ENCODE data around the gene AOX1. TPM values are rescaled to one million over a fixed set of nuclear protein-coding genes. Genes with fewer than 3 reads are reported as not detected.
A peak's percentile ranks its signal among the peaks of the same experiment; 100 is the strongest.

AOX1 gene
- polyA plus RNA-seq, 1 of the 3 experiments (the other 2 are of a cell fraction), result 3.3 TPM

DNA sequence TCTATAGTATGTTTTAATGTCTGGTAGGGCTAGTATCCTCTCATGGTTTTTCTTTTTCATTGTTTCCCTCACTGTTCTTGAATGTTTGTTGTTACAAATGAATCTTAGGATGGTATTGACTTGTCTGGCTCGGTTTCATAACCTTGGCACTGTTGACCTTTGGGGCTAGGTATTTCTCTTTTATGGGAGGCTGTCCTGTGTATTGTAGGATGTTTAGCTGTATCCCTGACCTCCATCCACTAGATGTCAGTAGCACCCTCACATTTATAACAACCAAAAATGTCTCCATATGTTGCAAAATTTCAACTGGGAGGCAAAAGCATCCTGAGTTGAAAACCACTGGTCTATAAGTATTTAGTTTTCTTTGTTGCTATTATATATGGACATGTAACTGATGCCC is 7.0 kb upstream of the AOX1 start:
- no peak overlapping the region; a peak in 1 of 4 replicates for H3K4me3 ChIP-seq (ENCODE audit: low read depth in 2 of 2, low read length in 1 of 2)
- H2AFZ ChIP-seq (ENCODE audit: low read depth), result no peak overlapping the region
- DNase-seq, result no peak
- ChIA-PET POLR2A (no interaction called here), CTCF (interaction anchor here (0.7 kb wide), 2 partner anchors 12 to 564 kb away, joined by 3 read pairs; no protein-coding TSS in a partner anchor)
- no peaks in the 10 kb centered on the region for H3K4me1 ChIP-seq (ENCODE audit: control insufficient read depth in 1 of 2, insufficient read depth in 2 of 2, low read depth in 1 of 2, low read length in 1 of 2)
- no peak overlapping the region for H3K27ac ChIP-seq (ENCODE audit: low read depth in 2 of 2, low read length in 1 of 2)
- H3K27me3 ChIP-seq (ENCODE audit: insufficient read depth), result no peaks in the 10 kb centered on the region
- no peaks in the 10 kb centered on the region for H3K9me2 ChIP-seq
- H3K79me2 ChIP-seq (ENCODE audit: insufficient read depth), result no peaks in the 10 kb centered on the region
- H3K9me3 ChIP-seq, result no peaks in the 10 kb centered on the region
- H3K36me3 ChIP-seq (replicated peaks in 1 of 2; ENCODE audit: control insufficient read depth in 1 of 2, insufficient read depth in 2 of 2, low read length in 1 of 2), result peaks cover 12 to 19% of the 10 kb centered on the region in 2 experiments
- no peaks in the 10 kb centered on the region for H4K20me1 ChIP-seq (ENCODE audit: insufficient read depth)
- no peak overlapping the region for H3K4me2 ChIP-seq
- no peak overlapping the region for H3K9ac ChIP-seq
- TF ChIP-seq, protein P1, sequence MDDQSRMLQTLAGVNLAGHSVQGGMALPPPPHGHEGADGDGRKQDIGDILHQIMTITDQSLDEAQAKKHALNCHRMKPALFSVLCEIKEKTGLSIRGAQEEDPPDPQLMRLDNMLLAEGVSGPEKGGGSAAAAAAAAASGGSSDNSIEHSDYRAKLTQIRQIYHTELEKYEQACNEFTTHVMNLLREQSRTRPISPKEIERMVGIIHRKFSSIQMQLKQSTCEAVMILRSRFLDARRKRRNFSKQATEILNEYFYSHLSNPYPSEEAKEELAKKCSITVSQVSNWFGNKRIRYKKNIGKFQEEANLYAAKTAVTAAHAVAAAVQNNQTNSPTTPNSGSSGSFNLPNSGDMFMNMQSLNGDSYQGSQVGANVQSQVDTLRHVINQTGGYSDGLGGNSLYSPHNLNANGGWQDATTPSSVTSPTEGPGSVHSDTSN (IDR thresholded peaks at IDR 0.05), result no peak
- TF ChIP-seq EZH2phosphoT487 (IDR thresholded peaks at IDR 0.05; ENCODE audit: borderline replicate concordance, low read depth), result no peak
- TF ChIP-seq, protein P2, sequence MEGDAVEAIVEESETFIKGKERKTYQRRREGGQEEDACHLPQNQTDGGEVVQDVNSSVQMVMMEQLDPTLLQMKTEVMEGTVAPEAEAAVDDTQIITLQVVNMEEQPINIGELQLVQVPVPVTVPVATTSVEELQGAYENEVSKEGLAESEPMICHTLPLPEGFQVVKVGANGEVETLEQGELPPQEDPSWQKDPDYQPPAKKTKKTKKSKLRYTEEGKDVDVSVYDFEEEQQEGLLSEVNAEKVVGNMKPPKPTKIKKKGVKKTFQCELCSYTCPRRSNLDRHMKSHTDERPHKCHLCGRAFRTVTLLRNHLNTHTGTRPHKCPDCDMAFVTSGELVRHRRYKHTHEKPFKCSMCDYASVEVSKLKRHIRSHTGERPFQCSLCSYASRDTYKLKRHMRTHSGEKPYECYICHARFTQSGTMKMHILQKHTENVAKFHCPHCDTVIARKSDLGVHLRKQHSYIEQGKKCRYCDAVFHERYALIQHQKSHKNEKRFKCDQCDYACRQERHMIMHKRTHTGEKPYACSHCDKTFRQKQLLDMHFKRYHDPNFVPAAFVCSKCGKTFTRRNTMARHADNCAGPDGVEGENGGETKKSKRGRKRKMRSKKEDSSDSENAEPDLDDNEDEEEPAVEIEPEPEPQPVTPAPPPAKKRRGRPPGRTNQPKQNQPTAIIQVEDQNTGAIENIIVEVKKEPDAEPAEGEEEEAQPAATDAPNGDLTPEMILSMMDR (IDR thresholded peaks at IDR 0.05), result peak; percentile 61
- TF ChIP-seq RAD21 (IDR thresholded peaks at IDR 0.05; ENCODE audit: low read length), result peak; percentile 22
- no peak for TF ChIP-seq CHD2 (IDR thresholded peaks at IDR 0.05; ENCODE audit: low read length, partially characterized antibody)
- TF ChIP-seq SMC3 (IDR thresholded peaks at IDR 0.05; ENCODE audit: low read depth, low read length), result 0 out of 2 replicates have a peak, but pooled peaks have one; percentile 3
- 34% methylated on average over 1 of the region's 1 CpG for WGBS (ENCODE audit: low lambda C conversion rate)
- peaks cover 3% of the 10 kb centered on the region for H3F3A ChIP-seq (replicated peaks; ENCODE audit: insufficient read depth)

DNA sequence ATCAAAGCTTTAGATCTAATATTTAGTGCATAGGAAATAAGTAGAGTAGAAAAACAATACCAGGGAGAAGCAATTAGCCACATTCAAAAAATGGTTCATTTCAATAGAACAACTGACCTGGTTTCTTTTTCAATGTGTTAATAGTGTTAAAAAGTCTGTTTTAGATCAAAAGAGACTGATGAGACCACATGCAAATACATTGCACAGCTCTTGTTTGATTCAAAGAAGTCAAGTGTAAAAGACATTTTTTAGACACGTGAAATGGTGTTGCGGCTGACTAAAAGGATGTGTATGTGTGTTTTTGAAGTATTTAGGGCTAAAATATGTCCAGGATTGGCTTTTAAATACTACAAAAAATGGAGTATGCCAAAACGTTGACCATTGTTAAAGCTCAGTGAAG is 1.2 kb upstream of the AOX1 start:
- ChIA-PET CTCF (interaction anchor here (1.0 to 1.4 kb wide), 2 partner anchors 103 to 611 kb away, joined by 3 to 5 read pairs; no protein-coding TSS in a partner anchor), POLR2A (no interaction called here)
- Histone ChIP-seq H3F3A (replicated peaks; ENCODE audit: insufficient read depth) (no peaks in the 10 kb centered on the region), H3K27me3 (ENCODE audit: insufficient read depth) (no peaks in the 10 kb centered on the region), H4K20me1 (ENCODE audit: insufficient read depth) (no peaks in the 10 kb centered on the region), H3K79me2 (ENCODE audit: insufficient read depth) (no peaks in the 10 kb centered on the region), H3K9me3 (no peaks in the 10 kb centered on the region), H3K9me2 (no peaks in the 10 kb centered on the region), H3K4me2 (no peak overlapping the region), H3K27ac (ENCODE audit: low read depth in 2 of 2, low read length in 1 of 2) (no peak overlapping the region), H3K9ac (no peak overlapping the region), H3K4me3 (ENCODE audit: low read depth in 2 of 2, low read length in 1 of 2) (no peak overlapping the region), H3K36me3 (replicated peaks in 1 of 2; ENCODE audit: control insufficient read depth in 1 of 2, insufficient read depth in 2 of 2, low read length in 1 of 2) (peaks cover 4 to 7% of the 10 kb centered on the region in 2 experiments), H3K4me1 (ENCODE audit: control insufficient read depth in 1 of 2, insufficient read depth in 2 of 2, low read depth in 1 of 2, low read length in 1 of 2) (peaks cover 0 to 5% of the 10 kb centered on the region in 2 experiments; a peak in 1 of 4 replicates), H2AFZ (ENCODE audit: low read depth) (no peak overlapping the region)
- WGBS (ENCODE audit: low lambda C conversion rate), result 95% methylated on average over 3 of the region's 3 CpGs
- no peak for TF ChIP-seq MXI1 (IDR thresholded peaks at IDR 0.05; ENCODE audit: low read depth, low read length)
- no peak for TF ChIP-seq YY1 (IDR thresholded peaks at IDR 0.05; ENCODE audit: low read depth)
- TF ChIP-seq, protein P3, sequence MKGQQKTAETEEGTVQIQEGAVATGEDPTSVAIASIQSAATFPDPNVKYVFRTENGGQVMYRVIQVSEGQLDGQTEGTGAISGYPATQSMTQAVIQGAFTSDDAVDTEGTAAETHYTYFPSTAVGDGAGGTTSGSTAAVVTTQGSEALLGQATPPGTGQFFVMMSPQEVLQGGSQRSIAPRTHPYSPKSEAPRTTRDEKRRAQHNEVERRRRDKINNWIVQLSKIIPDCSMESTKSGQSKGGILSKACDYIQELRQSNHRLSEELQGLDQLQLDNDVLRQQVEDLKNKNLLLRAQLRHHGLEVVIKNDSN (IDR thresholded peaks at IDR 0.05; ENCODE audit: borderline replicate concordance, low read depth), result no peak
- no peak for TF ChIP-seq FOSL2 (IDR thresholded peaks at IDR 0.05; ENCODE audit: borderline replicate concordance, low read depth)
- TF ChIP-seq CHD2 (IDR thresholded peaks at IDR 0.05; ENCODE audit: low read length, partially characterized antibody), result no peak
- no peak for DNase-seq
